AG04450 (cell line): ENCODE data around the gene B3GAT1. TPM values are rescaled to one million over a fixed set of nuclear protein-coding genes. Genes with fewer than 3 reads are reported as not detected.
"Not testable (repeated sequence)": the region's sequence is repeated elsewhere in the genome, so short reads cannot be mapped to it uniquely, and the experiment has no call there.

Source experiments
- CTCF ChIA-PET: fragments of 300-600, 350-600 bp; formaldehyde crosslinking; extraction: SDS; loops from one replicate; lab custom pipeline; 2022; ENCODE audit warnings: antibody characterized with exemption, inconsistent platforms; lab: Charles Lee
- POLR2A ChIA-PET: fragments of 350-600 bp; formaldehyde crosslinking; extraction: SDS; loops from one replicate; lab custom pipeline; 2021; ENCODE audit warnings: antibody characterized with exemption, inconsistent platforms; lab: Yijun Ruan, JAX
- DNase-seq: peaks from one replicate; pipeline ENCODE4 v3.0.0-alpha.2; 2011; ENCODE audit warnings: low read depth, low spot score
- H3K27ac ChIP-seq: one replicate; pipeline ENCODE4 v1.5.1; 2012; ENCODE audit warnings: low read depth, low read length, control low read depth
- H3K27me3 ChIP-seq: one replicate; pipeline ENCODE4 v1.6.0; 2012; ENCODE audit warnings: low read length; ENCODE audit not compliant: control insufficient read depth, insufficient read depth
- H3K4me3 ChIP-seq: 2 replicates; pipeline ENCODE4 v1.5.1; 2011; ENCODE audit warnings: mild to moderate bottlenecking, low read depth, low read length, control low read depth
- H3K9me3 ChIP-seq: 2 replicates; pipeline ENCODE4 v1.5.1; 2012; ENCODE audit warnings: low read length; ENCODE audit not compliant: control insufficient read depth, insufficient read depth
- polyA plus RNA-seq: library from polyadenylated mRNA; depleted of rRNA; stranded (reverse); fragments of >200 nt; gene quantifications from 2 replicates; pipeline ENCODE4 v1.2.3, GENCODE V29; 2011
- TF ChIP-seq, protein P1 (sequence below): IDR thresholded peaks from 2 replicates; pipeline ENCODE4 v1.5.1; 2011; ENCODE audit warnings: low read depth, low read length, control low read depth, inconsistent platforms

Gene B3GAT1
- polyA plus RNA-seq, 1 experiment: not detected

DNA sequence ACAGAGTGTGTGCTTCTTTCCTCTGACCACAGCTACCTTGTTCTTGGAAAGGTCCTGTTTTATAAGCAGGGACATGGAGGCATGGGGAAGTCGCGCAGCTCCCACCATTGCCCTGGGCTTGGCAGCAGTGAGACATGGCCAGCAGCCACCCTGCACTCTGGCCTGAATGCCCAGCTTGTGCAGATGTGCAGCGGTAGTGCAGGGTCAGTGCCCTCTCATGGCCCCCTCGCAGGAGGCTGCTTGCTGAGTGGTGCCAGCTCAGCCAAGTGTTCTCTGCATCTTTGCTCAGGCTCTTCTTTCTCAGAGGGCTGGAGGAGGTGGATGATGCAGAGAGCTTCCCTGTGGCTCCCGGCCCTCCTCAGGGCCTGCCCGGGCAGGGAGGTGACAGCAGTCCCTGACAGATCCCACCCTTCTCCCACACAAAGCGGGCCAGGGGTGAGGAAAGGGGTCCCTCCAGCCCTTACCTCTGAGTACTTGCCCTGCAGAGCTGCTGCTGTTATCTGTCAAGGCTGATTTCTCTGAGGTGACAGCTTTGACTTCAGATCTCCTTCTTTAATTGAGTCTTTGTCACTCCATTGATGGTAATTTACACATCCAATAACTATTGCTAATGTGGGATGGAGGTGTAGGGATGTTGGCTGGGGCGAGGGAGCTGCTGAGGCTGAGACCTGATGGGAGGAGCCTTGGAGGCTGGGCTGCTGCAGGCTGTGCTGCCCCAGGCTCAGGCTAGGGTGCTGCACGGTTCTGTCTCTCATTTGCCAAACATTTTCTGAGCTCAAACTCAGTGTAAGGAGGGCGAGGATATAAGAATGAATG lies 47.4 kb upstream of the B3GAT1 start:
- DNase-seq: no peak
- TF ChIP-seq, protein P1, sequence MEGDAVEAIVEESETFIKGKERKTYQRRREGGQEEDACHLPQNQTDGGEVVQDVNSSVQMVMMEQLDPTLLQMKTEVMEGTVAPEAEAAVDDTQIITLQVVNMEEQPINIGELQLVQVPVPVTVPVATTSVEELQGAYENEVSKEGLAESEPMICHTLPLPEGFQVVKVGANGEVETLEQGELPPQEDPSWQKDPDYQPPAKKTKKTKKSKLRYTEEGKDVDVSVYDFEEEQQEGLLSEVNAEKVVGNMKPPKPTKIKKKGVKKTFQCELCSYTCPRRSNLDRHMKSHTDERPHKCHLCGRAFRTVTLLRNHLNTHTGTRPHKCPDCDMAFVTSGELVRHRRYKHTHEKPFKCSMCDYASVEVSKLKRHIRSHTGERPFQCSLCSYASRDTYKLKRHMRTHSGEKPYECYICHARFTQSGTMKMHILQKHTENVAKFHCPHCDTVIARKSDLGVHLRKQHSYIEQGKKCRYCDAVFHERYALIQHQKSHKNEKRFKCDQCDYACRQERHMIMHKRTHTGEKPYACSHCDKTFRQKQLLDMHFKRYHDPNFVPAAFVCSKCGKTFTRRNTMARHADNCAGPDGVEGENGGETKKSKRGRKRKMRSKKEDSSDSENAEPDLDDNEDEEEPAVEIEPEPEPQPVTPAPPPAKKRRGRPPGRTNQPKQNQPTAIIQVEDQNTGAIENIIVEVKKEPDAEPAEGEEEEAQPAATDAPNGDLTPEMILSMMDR: no peak
- Histone ChIP-seq H3K27ac (no peak overlapping the region), H3K9me3 (peaks cover 43% of the 10 kb centered on the region), H3K4me3 (no peak overlapping the region), H3K27me3 (no peaks in the 10 kb centered on the region)
- ChIA-PET CTCF (no interaction called here), POLR2A (no interaction called here)

DNA sequence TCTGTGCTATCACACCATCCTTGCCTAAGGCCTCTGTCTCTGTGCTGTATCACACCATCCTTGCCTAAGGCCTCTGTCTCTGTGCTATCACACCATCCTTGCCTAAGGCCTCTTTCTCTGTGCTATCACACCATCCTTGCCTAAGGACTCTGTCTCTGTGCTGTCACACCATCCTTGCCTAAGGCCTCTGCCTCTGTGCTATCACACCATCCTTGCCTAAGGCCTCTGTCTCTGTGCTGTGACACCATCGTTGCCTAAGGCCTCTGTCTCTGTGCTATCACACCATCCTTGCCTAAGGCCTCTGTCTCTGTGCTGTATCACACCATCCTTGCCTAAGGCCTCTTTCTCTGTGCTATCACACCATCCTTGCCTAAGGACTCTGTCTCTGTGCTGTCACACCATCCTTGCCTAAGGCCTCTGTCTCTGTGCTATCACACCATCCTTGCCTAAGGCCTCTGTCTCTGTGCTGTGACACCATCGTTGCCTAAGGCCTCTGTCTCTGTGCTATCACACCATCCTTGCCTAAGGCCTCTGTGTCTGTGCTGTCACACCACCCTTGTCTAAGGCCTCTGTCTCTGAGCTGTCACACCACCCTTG lies 45.5 kb upstream of the B3GAT1 start:
- H3K27me3 ChIP-seq, CTCF ChIA-PET, H3K4me3 ChIP-seq, H3K27ac ChIP-seq, DNase-seq, POLR2A ChIA-PET: not testable (repeated sequence)
- H3K9me3 ChIP-seq: peaks cover 51% of the 10 kb centered on the region

DNA sequence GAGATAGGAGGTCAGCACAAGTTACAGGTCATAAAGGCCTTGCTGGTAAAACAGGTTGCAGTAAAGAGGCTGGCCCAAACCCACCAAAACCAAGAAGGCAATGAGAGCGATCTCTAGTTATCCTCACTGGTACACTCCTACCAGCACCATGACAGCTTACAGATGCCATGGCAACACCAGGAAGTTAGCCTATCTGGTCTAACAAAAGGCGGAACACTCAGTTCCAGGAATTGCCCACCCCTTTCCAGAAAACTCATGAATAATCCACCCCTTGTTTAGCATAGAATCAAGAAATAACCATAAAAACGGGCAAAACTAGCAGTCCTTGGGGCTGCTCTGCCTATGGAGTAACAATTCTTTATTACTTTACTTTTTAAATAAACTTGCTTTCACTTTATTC lies 43.5 kb upstream of the B3GAT1 start:
- no peaks in the 10 kb centered on the region for H3K27me3 ChIP-seq
- no peak overlapping the region for H3K4me3 ChIP-seq
- H3K9me3 ChIP-seq: peaks cover 61% of the 10 kb centered on the region
- no peak for DNase-seq
- TF ChIP-seq, protein P1: no peak
- H3K27ac ChIP-seq: no peak overlapping the region
- CTCF ChIA-PET: no interaction called here
- POLR2A ChIA-PET: no interaction called here

DNA sequence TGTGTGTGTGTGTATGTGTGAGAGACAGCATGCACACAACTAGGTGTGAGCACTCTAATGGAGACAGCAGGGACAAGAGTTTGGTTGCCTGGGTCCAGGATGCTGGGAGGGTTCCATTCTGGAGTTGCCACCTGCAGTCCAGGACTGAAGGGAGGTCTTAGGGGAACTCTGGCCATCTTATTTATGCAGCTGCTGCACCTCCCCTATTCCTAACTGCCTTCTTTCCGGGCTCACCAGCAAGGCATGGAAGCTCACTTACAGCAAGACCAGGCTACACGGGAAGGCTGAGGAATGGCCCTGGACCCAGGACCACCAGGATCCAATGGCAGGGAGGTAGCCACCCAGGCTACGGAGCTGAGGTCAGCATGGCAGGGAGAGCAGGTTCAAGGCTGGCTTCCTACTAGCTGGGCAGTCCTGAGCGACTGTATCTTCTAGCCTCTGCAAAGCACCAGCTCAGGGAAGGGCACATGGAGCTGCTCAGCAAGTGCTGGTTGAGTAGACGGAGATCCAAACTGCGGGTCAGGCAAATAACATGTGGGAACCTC lies 42.2 kb upstream of the B3GAT1 start:
- ChIA-PET POLR2A (no interaction called here), CTCF (no interaction called here)
- DNase-seq: no peak
- no peaks in the 10 kb centered on the region for H3K27me3 ChIP-seq
- no peak overlapping the region for H3K4me3 ChIP-seq
- H3K27ac ChIP-seq: no peak overlapping the region
- TF ChIP-seq, protein P1: no peak
- H3K9me3 ChIP-seq: peaks cover 60% of the 10 kb centered on the region

DNA sequence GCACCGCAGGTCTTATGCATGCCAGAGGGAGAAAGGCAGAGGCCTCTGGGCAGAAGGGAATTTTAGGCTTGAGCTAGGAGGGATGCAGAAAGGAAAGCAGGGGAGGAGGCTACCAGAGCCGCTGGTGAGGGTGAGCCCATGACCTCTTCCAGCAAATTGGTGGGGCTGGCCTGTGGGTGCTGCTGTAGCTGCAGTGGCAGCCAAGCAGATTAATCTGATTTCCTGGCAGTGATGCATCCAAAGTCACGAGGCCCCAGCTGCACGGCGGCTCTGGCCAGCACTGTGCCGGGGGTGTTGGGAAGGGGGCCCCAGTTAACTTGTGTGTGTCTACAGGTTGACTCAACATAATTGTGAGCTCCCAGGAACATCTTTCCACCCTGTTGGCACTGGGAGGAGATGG lies 41.4 kb upstream of the B3GAT1 start:
- peaks cover 55% of the 10 kb centered on the region for H3K9me3 ChIP-seq
- no peak overlapping the region for H3K4me3 ChIP-seq
- no peak overlapping the region for H3K27ac ChIP-seq
- DNase-seq: no peak
- H3K27me3 ChIP-seq: no peaks in the 10 kb centered on the region
- POLR2A ChIA-PET: no interaction called here
- CTCF ChIA-PET: no interaction called here
- TF ChIP-seq, protein P1: no peak
